Kidney epithelial cell (primary cell): ENCODE results near the gene PERP. TPM values are rescaled to one million over a fixed set of nuclear protein-coding genes. Genes with fewer than 3 reads are reported as not detected.
"Not testable (repeated sequence)": the region's sequence is repeated elsewhere in the genome, so short reads cannot be mapped to it uniquely, and the experiment has no call there.

Source experiments
- DNase-seq: peaks from one replicate; pipeline ENCODE4 v3.0.0-alpha.2; 2010; ENCODE audit warnings: low read depth
- H3K27me3 ChIP-seq: 2 replicates; pipeline ENCODE4 v1.6.0; 2011; ENCODE audit warnings: low read length; ENCODE audit not compliant: control insufficient read depth, insufficient read depth
- H3K36me3 ChIP-seq: 2 replicates; pipeline ENCODE4 v1.5.1; 2011; ENCODE audit warnings: low read length; ENCODE audit not compliant: control insufficient read depth, insufficient read depth
- H3K4me3 ChIP-seq: 2 replicates; pipeline ENCODE4 v1.5.1; 2011; ENCODE audit warnings: low read depth, mild to moderate bottlenecking, control low read depth, low read length
- CTCF ChIP-seq: IDR thresholded peaks from 2 replicates; pipeline ENCODE4 v1.5.1; 2011; ENCODE audit warnings: mild to moderate bottlenecking, moderate library complexity, low read length, control low read depth, inconsistent platforms; ENCODE audit not compliant: insufficient read depth, poor library complexity, severe bottlenecking
- total RNA-seq: library from RNA; depleted of rRNA; stranded (reverse); fragments of >200 nt; gene quantifications from 2 replicates; pipeline ENCODE4 v1.2.3, GENCODE V29; 2015

PERP gene
- total RNA-seq, 1 donor from 2014 or later, result 80.9 TPM

GRCh38 chr6:138128096-138128495 is 20.9 kb upstream of the PERP start:
- Histone ChIP-seq H3K27me3 (no peaks in the 10 kb centered on the region), H3K36me3 (no peaks in the 10 kb centered on the region), H3K4me3 (no peak overlapping the region)
- no peak for DNase-seq
- no peak for TF ChIP-seq CTCF

GRCh38 chr6:138124096-138124495 is 16.9 kb upstream of the PERP start:
- DNase-seq, result no peak
- no peak overlapping the region for H3K4me3 ChIP-seq
- TF ChIP-seq CTCF, result no peak
- H3K36me3 ChIP-seq, result no peaks in the 10 kb centered on the region
- H3K27me3 ChIP-seq, result no peaks in the 10 kb centered on the region

GRCh38 chr6:138119976-138120375 is 12.8 kb upstream of the PERP start:
- DNase-seq, result no peak
- no peak for TF ChIP-seq CTCF
- no peaks in the 10 kb centered on the region for H3K36me3 ChIP-seq

GRCh38 chr6:138119229-138119628 is 12.0 kb upstream of the PERP start:
- not testable (repeated sequence) for H3K27me3 ChIP-seq, H3K4me3 ChIP-seq, H3K36me3 ChIP-seq, DNase-seq

More at GRCh38 chr6:138119976-138120375, 12.8 kb upstream of the PERP start:
- H3K27me3 ChIP-seq, result no peaks in the 10 kb centered on the region
- no peak overlapping the region for H3K4me3 ChIP-seq

- TF ChIP-seq CTCF, result no peak
- no peaks in the 10 kb centered on the region for H3K36me3 ChIP-seq
- H3K27me3 ChIP-seq, result no peaks in the 10 kb centered on the region
- no peak overlapping the region for H3K4me3 ChIP-seq
- no peak for DNase-seq
Measured at GRCh38 chr6:138117376-138117914, 10.2 kb upstream of the PERP start.

GRCh38 chr6:138116661-138116999 is 9.4 kb upstream of the PERP start:
- Histone ChIP-seq H3K27me3 (no peaks in the 10 kb centered on the region), H3K36me3 (no peaks in the 10 kb centered on the region)

More at GRCh38 chr6:138116661-138116999, 9.4 kb upstream of the PERP start:
- H3K4me3 ChIP-seq, result no peak overlapping the region
- TF ChIP-seq CTCF, result no peak
- DNase-seq, result no peak
